ENCODE measurements around the gene EML1. TPM values are rescaled to one million over a fixed set of nuclear protein-coding genes. Genes with fewer than 3 reads are reported as not detected.

EML1 gene
- total and polyA plus RNA-seq, 2 experiments from 2014 or later, result 22.9 to 31.9 TPM

GRCh38 chr14:99779751-99780150 lies 13.5 kb upstream of the EML1 start:
- no peaks in the 10 kb centered on the region for H3K9me2 ChIP-seq (replicated peaks; ENCODE audit: insufficient read depth)
- H3K79me2 ChIP-seq, result no peaks in the 10 kb centered on the region
- no peak overlapping the region for H3K4me3 ChIP-seq
- peaks cover 2% of the 10 kb centered on the region for H3K4me1 ChIP-seq (ENCODE audit: insufficient read depth)
- no peak overlapping the region for H3K27ac ChIP-seq
- no peaks in the 10 kb centered on the region for H3K36me3 ChIP-seq (replicated peaks; ENCODE audit: insufficient read depth, low read depth)
- peaks cover 8% of the 10 kb centered on the region for H3K27me3 ChIP-seq
- no peaks in the 10 kb centered on the region for H4K20me1 ChIP-seq (ENCODE audit: insufficient read depth, poor library complexity, severe bottlenecking)
- TF ChIP-seq, protein P1, sequence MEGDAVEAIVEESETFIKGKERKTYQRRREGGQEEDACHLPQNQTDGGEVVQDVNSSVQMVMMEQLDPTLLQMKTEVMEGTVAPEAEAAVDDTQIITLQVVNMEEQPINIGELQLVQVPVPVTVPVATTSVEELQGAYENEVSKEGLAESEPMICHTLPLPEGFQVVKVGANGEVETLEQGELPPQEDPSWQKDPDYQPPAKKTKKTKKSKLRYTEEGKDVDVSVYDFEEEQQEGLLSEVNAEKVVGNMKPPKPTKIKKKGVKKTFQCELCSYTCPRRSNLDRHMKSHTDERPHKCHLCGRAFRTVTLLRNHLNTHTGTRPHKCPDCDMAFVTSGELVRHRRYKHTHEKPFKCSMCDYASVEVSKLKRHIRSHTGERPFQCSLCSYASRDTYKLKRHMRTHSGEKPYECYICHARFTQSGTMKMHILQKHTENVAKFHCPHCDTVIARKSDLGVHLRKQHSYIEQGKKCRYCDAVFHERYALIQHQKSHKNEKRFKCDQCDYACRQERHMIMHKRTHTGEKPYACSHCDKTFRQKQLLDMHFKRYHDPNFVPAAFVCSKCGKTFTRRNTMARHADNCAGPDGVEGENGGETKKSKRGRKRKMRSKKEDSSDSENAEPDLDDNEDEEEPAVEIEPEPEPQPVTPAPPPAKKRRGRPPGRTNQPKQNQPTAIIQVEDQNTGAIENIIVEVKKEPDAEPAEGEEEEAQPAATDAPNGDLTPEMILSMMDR (IDR thresholded peaks at IDR 0.05; ENCODE audit: poor library complexity), result no peak
- TF ChIP-seq EZH2phosphoT487 (IDR thresholded peaks at IDR 0.05; ENCODE audit: low read depth, severe bottlenecking, unreplicated experiment) (no peak), EZH2 (IDR thresholded peaks at IDR 0.05; ENCODE audit: borderline replicate concordance) (no peak)
- no peak overlapping the region for H2AFZ ChIP-seq
- 91% methylated on average over 1 of the region's 1 CpG for WGBS (ENCODE audit: low lambda C conversion rate, missing lambda C conversion rate)
- no peaks in the 10 kb centered on the region for H3K9me3 ChIP-seq (ENCODE audit: low read depth)
- no peak for DNase-seq (ENCODE audit: low spot score)
- H3K4me2 ChIP-seq, result no peak overlapping the region

DNA sequence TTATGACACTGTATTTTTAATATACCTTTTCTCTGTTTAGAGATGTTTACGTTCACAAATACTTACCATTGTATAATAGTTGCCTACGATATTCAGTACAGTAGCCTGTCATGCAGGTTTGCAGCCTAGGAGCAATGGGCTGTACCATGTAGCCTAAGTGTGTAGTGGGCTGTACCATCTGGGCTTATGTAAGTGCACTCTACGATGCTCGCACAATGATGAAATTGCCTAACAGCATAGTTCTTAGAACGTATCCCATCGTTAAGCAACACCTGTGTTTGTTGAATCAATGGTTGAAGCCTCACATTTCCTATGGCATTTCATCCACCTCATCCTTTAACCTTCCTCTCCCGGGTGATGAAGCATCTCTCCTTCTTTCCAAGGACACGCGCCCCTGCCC lies 12.5 kb upstream of the EML1 start:
- no peaks in the 10 kb centered on the region for H3K36me3 ChIP-seq (replicated peaks; ENCODE audit: insufficient read depth, low read depth)
- H3K4me3 ChIP-seq, result no peak overlapping the region
- peaks cover 6% of the 10 kb centered on the region for H3K4me1 ChIP-seq (ENCODE audit: insufficient read depth)
- no peak overlapping the region for H3K4me2 ChIP-seq
- no peaks in the 10 kb centered on the region for H3K79me2 ChIP-seq
- TF ChIP-seq, protein P1 (IDR thresholded peaks at IDR 0.05; ENCODE audit: poor library complexity), result no peak
- no peak for TF ChIP-seq EZH2 (IDR thresholded peaks at IDR 0.05; ENCODE audit: borderline replicate concordance)
- no peak for TF ChIP-seq EZH2phosphoT487 (IDR thresholded peaks at IDR 0.05; ENCODE audit: low read depth, severe bottlenecking, unreplicated experiment)
- H3K27ac ChIP-seq, result no peak overlapping the region
- H3K9me3 ChIP-seq (ENCODE audit: low read depth), result no peaks in the 10 kb centered on the region
- H3K9me2 ChIP-seq (replicated peaks; ENCODE audit: insufficient read depth), result no peaks in the 10 kb centered on the region
- peaks cover 8% of the 10 kb centered on the region for H3K27me3 ChIP-seq
- WGBS (ENCODE audit: low lambda C conversion rate, missing lambda C conversion rate), result 87% methylated on average over 9 of the region's 9 CpGs
- no peak overlapping the region for H2AFZ ChIP-seq
- DNase-seq (ENCODE audit: low spot score), result no peak
- H4K20me1 ChIP-seq (ENCODE audit: insufficient read depth, poor library complexity, severe bottlenecking), result no peaks in the 10 kb centered on the region

GRCh38 chr14:99781091-99781490 lies 12.1 kb upstream of the EML1 start:
- no peak overlapping the region for H3K4me3 ChIP-seq
- H3K9me2 ChIP-seq (replicated peaks; ENCODE audit: insufficient read depth), result no peaks in the 10 kb centered on the region
- 86% methylated on average over 6 of the region's 6 CpGs for WGBS (ENCODE audit: low lambda C conversion rate, missing lambda C conversion rate)
- no peaks in the 10 kb centered on the region for H3K36me3 ChIP-seq (replicated peaks; ENCODE audit: insufficient read depth, low read depth)
- peaks cover 8% of the 10 kb centered on the region for H3K27me3 ChIP-seq
- no peaks in the 10 kb centered on the region for H3K9me3 ChIP-seq (ENCODE audit: low read depth)
- TF ChIP-seq EZH2 (IDR thresholded peaks at IDR 0.05; ENCODE audit: borderline replicate concordance), result no peak
- TF ChIP-seq EZH2phosphoT487 (IDR thresholded peaks at IDR 0.05; ENCODE audit: low read depth, severe bottlenecking, unreplicated experiment), result no peak
- TF ChIP-seq, protein P1 (IDR thresholded peaks at IDR 0.05; ENCODE audit: poor library complexity), result no peak
- no peak overlapping the region for H3K4me2 ChIP-seq
- H3K27ac ChIP-seq, result no peak overlapping the region
- DNase-seq (ENCODE audit: low spot score), result no peak
- no peak overlapping the region for H2AFZ ChIP-seq
- peaks cover 6% of the 10 kb centered on the region for H3K4me1 ChIP-seq (ENCODE audit: insufficient read depth)
- H3K79me2 ChIP-seq, result no peaks in the 10 kb centered on the region
- H4K20me1 ChIP-seq (ENCODE audit: insufficient read depth, poor library complexity, severe bottlenecking), result no peaks in the 10 kb centered on the region

All from hepatocyte (in vitro differentiated cells).